NCI-H1930 (cell line): Measurements from ENCODE around the gene SLX9.

ENCODE experiments used
- DNase-seq, 2 experiments: peaks; one replicate each; lab custom pipeline; 2025; lab: John Stamatoyannopoulos, UW

Gene SLX9

DNA sequence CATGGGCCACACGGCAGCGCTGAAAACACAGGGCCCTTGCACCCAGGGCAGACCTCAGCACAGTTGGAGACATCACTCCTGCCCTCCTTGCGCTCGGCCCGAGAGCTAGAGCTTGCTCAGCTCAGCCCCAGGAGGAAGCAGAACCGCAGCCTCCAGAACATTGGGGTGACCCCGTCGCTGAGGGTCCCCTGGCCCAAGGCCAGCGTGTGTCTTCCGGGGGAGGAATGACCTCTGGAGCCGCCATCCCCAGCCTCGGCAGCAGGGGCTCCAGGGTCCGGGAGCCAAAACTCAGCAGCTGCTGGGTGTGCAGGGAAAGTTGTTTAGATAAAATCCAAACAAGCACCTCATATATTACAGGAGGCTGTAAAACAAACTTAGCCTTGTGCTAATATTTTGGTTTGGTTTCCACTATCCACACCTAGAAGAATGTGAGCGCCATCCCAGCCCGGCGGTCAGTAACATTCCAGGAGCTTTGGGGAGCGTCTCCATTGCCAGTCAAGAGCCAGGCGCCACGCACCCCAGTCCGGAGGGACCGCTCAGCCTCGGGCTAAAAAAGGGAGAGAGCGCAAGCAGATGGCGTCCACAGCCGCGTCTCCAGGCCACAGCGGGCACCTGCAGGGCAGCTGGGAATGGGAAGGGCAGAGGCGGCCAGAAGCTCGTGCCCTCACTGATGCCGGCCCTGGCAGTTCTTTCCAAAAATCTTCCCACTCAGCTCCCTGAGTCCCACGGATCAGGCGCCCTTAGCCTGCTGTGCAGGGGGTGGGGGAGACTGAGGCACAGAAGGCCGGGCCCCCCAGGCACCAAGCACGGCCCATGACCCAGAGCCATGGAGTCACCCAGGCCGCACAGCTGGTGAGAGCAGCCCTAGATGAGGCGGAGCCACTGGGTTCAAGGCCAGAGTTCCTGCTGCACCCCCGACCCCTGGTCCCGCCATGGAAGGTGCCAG lies 52.0 kb downstream of the SLX9 start:
- no peak for DNase-seq

GRCh38 chr21:44992608-44993031 lies 52.8 kb downstream of the SLX9 start:
- DNase-seq, result no peak

DNA sequence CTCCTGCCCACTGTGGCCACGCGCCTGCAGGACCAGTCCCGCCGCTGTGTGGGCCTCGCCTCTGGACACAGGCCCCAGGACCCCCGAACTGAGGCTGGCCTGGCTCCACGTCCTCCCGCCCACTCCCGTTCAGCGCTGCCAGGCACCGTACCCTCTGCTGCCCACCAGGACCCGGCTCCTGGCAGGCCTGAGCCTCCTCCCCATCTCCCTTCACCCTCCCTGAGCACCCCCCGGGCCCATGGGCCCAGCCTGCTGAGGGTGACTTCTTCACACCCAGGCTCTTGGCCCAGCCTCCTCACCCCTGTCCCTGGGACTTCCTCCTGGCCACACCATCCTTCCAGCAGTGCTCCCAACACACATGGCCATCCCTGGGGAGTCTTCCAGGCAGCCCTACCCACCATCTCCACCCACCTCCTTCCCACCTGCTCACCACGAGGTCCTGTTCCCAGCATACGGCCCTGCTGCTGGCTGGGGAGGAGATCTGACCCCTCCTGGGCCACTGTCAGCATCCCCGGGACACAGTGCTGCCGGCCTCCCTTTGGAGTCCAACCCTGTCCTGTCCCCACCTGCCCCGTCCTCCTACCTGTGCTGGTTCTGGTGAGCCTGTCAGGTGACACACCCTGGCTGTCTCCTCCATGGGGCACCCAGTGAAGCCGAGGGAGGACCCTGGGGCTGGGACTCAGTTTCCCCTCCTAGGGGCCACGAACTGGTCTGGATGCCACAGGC lies 53.7 kb downstream of the SLX9 start:
- DNase-seq, result no peak

GRCh38 chr21:44994047-44994694 lies 54.3 kb downstream of the SLX9 start:
- no peak for DNase-seq

- no peak for DNase-seq
Measured at GRCh38 chr21:44994695-44995342, 55.0 kb downstream of the SLX9 start.

- no peak for DNase-seq
Measured at GRCh38 chr21:44995343-44995941, 55.6 kb downstream of the SLX9 start.

DNA sequence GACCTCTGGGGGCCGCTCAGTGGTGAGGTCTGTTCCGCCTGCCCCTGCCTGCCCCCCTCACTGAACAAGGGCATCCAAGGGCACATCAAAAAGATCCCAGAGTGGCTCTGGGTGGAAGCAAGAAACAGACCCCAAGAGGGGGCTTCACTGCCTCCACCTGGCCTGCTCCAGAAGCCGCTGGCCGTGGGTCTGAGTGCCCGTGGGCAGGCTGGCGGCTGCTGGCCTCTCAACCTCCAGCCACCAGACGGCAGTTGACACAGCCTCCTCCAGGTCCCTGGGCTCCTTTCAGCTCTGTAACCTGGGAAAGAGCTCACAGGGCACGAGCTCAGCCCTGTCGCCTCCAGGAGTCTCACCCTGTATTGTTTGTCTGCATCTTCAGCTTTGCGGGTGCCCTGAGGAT lies 56.3 kb downstream of the SLX9 start:
- DNase-seq, result no peak

- DNase-seq, result no peak
Measured at GRCh38 chr21:44996501-44996921, 56.7 kb downstream of the SLX9 start.

DNA sequence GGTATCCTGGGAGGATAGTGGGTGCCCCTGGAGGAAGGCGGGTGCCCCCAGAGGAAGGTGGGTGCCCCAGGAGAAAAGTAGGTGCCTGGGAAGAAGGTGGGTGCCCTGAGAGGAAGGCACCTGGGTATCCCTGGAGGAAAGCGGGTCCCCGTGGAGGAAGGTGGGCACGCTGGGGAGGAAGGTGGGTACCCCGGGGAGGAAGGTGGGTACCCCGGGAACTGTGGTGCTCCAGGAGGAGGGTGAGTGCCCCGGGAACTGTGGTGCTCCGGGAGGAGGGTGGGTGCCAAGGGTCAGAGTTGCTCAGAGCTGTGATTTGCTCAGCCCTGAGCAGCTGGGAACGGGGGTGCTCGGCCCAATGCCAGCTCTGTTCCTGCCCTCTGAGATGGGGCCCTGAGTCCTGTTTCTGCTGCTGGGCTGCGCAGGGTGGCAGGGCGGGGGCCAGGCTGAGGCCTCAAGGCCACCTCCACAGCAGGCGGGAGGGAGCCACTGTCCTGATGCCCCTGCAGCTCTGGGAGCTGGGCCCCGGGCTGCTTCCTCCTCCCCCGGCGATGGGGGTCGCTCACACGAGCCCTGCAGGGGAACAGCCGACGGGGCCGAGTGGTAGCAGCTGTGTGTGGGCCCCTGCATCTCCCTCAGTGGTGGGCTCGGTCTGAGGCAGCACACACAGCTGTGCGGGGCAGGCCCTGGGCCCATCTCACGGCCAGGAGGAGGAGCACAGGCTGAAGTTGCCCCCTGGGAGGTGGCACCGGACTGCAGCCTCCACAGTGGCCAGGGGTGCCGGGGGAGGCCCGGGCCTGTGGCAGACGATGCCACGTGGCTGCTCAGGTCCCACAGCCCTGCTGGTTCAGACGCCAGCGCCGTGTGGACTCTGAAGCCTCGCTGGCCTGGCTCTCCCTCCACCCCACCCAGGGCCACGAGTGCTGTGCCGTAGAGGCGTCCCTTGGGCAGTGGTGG lies 57.4 kb downstream of the SLX9 start:
- DNase-seq, result no peak

DNA sequence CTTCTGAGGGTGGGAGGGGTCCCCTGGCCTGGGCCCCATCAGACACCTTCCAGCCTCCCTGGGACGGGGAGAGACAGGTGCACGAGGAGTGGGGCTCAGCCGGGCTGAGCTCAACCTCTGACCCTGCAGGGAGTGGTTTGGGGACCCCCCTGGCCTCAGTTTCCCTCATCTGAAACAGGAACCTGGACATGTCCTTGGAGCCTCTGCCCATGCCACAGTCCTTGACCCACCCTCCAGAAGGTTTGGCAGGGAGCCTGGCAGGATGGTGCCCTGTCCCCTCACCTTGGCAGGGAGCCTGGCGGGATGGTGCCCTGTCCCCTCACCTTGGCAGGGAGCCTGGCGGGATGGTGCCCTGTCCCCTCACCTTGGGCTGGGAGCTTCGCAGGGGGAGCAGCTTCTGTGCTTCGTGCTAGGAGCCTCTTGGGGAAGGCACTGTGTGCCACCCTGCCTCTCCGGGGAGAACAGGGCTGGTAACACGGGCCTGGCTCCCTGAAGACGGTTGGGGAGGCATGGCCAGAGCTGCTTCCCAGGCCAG lies 58.3 kb downstream of the SLX9 start:
- DNase-seq, result no peak

GRCh38 chr21:44998621-44999427 lies 59.0 kb downstream of the SLX9 start:
- DNase-seq, result no peak

DNA sequence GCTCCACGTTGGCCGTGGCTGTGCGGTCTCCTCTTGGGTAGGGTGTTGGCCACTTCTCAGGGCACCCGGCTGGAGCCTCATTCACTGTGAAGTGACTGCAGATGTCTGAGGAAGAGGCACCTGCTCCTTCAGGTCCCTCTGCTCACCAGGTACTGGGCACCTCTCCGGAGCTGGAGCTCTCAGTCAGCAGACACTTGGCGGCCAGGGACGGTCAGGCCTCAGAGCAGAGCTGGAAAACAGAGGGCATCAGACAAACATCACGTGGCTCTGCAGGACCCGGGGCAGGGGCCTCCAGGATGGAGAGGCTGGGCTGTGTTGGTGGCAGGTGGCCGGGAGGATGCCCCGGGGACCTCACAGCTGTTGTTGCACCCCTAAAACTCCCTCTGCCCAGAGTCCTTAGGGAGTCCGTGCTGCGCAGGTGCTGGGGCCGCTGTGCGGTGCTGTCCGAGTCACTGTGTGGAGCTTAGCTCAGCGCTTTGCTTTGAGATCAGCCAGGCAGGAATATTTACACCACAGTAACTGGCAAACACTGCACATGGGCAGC lies 59.7 kb downstream of the SLX9 start:
- no peak for DNase-seq

- no peak for DNase-seq
Measured at GRCh38 chr21:44999972-45000636, 60.3 kb downstream of the SLX9 start.

GRCh38 chr21:45000637-45001133 lies 60.9 kb downstream of the SLX9 start:
- no peak for DNase-seq

DNA sequence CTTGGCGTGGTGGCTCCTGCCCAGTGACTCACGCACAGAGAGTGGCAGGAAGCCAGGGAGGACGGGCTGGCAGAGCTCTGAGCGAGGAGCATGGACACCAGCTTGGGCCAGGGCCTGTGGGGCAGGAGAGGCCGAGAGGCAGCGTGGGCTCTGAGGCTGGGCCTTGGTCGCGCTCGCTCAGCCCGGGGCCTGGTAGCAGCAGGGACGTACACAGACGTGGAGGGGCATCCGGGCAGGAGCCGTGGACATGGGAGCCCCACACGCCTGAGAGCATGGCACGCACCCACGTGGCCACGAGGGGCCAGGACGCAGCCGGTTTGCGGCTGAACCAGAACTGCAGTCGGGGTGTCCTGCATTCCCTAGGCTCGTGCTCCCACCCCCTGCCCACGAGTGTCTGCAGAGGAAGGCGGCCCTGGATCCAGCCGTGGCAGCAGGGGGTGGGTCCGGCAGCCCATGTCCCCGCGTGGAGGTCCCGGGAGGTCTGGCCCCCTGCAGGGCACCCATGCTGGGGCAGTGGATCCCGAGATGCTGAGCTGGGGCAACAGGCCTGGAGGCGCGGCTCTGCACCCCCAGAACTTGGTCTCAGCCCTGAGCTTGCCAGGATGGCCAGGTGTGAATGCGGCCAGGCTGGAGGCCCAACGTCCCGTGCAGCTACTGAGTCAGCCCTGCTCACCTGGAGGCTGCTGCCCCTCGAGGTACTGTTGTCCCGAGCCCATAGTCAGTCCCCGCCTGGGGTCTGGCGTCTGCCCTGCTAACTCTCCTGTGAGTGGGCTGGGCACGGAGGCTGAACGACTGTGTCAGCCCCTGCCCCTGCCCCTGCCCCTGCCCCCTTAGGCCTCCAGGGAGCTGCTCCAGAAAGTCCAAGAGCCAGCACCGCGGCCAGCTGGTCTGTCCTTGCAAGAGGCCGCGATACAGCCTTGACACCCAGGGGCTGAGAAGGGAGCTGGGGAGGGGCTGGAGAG lies 61.6 kb downstream of the SLX9 start:
- no peak for DNase-seq

GRCh38 chr21:45002381-45003204 lies 62.8 kb downstream of the SLX9 start:
- no peak for DNase-seq
